HG03060 (cell line): Measurements from ENCODE around the gene GNAI3.

Experiments used
- ATAC-seq: cut with Tn5 transposase; IDR thresholded peaks from one replicate; pipeline ENCODE4 v1.9.1; 2021; ENCODE audit warnings: low read depth, moderate number of reproducible peaks; ENCODE audit not compliant: unreplicated experiment

Gene GNAI3

GRCh38 chr1:109621379-109622136 lies 73.1 kb downstream of the GNAI3 start:
- ATAC-seq: no peak

DNA sequence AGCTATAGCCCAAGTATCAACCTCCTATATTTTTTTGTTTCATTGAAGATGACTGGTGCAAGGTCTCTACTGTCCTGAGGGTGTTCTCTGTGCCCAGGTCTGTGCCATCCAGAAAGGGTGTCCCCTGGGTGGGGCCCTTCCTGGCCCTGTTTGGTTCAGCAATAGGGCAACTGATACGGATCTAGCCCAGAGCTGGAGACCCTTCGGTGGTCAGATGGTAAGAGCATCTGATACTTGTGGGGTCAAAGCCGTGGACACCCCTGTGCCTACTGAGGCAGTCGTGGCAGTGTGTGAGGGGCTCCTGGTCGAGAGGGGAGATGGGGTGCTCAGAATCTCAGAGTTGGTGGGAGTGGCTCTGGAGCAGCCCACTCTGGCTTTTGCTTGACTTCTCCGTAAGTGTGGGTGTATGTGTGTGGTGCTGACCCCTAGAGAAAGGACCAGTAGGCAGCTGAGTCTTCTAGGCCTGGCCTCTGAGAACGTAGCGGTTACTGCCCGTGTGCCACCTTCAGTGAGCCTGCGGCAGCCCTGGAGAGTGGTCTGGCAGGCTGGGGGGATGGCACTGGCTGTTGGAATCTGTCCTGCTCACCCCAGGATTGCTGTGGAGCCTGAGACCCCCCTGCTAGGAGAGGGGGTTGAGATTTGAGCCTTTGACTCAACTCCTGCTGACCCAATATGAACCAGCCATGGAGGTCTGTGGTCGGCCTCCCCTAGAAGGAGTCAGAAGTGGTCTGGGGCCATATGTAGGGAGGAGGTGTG lies 73.9 kb downstream of the GNAI3 start:
- no peak for ATAC-seq

- no peak for ATAC-seq
These were observed 74.5 kb downstream of the GNAI3 start for GRCh38 chr1:109622895-109623294.

DNA sequence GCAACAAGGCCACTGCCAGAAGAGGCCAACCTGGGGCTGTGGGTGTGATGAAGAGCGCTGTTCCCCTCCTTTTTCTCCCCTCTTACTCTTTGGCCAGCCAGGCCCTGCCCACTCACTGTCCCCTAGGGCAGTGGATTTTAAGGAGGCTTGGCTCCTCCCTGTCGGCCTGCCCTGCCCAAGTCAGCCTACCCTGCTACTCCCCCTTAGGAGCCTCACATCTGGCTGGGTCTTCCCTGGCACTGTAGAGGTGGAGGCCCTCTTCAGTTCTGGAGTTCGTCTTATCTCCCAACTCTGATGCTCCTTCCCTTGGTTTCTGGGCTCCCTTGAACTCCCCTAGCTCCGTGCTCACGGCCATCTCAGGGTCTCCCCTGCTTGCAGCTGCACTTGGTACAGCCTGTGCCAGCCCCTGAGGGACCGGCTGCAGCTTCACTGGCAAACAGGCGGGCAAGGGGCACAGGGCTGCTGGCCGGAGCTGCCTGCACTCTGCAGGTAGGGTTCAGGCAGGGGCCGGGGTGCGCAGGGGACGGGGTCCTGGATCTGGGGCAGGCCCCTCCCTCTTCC lies 75.3 kb downstream of the GNAI3 start:
- ATAC-seq: no peak

DNA sequence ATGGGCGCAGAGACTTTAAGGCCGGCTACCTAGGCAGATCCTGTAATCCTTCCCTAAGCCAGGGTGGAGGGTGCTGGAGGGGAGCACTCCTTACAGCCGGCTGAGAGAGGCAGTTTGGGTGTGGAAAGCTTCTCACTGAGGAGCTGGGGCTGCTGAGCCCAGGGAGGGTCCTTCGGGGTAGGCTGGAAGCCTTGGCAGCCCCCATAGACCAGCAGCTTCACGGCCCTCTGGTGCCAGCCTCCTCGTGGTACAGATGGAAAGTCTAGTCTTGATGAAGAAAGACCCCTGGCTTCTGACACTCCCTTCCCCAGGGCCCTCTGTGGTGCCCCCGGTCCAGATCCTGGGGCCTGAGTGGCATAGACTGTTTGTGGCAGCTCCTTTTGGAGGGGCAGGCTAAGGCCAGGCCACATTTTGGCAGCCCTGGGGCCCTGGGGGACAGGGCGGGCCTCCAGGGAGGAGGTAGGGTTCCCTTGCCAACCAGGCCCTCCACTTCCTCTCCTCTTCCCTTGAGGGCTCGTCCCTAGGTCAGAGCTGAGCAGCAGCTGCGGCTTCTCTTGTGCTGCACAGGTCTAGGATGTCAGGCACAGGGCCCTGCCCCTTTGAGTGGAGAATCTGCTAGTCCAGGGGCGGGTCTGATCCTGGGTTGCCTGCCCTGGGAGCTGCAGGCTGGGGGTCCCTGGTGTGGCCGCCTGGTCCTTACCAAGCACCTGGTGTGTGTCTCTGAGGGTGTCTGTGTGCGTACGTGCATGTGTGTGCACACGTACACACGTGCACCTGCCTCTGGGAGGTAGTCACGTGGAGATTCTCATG lies 76.0 kb downstream of the GNAI3 start:
- no peak for ATAC-seq

- ATAC-seq: no peak
These were observed 76.8 kb downstream of the GNAI3 start for GRCh38 chr1:109625176-109625575.

DNA sequence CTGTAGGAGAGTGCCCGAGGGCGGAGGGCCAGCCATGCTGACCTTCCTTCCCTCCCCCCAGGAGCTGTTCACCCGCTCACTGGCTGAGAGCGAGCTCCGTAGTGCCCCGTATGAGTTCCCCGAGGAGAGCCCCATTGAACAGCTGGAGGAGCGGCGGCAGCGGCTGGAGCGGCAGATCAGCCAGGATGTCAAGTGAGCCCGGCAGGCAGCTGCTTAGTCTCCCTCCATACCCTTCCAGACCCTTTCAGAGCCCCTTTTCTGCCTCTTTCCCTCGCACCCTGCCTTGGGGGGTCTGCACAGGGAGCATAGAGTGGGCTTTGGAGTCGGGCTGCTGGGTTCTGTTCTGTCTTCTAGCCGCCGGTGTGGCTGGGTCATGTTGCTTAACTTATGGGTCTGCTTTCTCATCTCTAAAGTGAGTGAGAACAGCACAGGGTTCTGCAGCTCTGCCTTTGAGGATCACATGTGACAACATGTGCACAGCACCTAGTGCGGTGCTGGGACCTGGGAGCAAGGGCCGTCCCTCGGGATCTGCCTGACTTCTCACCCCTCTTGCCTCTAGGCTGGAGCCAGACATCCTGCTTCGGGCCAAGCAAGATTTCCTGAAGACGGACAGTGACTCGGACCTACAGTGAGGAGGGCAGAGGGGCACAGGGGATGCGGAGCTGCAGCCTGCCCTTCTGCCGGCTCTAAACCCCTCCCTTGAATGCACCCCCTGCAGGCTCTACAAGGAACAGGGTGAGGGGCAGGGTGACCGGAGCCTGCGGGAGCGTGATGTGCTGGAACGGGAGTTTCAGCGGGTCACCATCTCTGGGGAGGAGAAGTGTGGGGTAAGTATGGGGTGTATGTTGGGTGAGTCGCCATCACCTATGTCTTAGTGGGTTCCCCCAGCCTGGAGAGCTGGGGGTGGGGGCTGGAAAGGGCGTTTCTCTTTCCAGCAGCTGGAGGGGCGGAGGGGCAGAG lies 77.5 kb downstream of the GNAI3 start:
- ATAC-seq: no peak

- ATAC-seq: no peak
These were observed 78.4 kb downstream of the GNAI3 start for GRCh38 chr1:109626682-109627408.

- no peak for ATAC-seq
These were observed 79.4 kb downstream of the GNAI3 start for GRCh38 chr1:109627692-109628399.

GRCh38 chr1:109628540-109629321 lies 80.3 kb downstream of the GNAI3 start:
- no peak for ATAC-seq

DNA sequence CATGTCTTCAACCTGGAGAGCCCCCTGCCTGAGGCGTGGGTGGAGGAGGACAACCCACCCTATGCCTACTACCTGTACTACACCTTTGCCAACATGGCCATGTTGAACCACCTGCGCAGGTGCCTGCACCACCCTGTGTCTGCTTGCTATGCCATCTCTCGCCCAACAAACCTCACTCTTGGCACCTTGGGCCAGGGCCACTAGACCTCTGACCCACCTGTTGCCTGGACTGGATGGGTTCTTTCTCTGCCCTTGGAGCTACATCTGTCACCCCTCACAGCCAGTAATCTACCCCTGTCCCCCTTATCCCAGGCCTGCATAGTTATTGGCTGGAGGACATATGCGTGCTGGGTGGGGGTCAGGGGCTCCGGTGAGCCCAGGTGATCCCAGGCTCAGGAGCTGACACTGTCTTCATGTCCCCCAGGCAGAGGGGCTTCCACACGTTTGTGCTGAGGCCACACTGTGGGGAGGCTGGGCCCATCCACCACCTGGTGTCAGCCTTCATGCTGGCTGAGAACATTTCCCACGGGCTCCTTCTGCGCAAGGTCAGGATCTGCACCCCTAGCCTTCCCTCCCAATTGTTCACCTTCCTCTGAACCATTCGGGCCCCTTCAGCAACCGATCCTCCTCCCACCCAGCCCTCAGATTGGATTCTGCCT lies 81.1 kb downstream of the GNAI3 start:
- ATAC-seq: no peak

DNA sequence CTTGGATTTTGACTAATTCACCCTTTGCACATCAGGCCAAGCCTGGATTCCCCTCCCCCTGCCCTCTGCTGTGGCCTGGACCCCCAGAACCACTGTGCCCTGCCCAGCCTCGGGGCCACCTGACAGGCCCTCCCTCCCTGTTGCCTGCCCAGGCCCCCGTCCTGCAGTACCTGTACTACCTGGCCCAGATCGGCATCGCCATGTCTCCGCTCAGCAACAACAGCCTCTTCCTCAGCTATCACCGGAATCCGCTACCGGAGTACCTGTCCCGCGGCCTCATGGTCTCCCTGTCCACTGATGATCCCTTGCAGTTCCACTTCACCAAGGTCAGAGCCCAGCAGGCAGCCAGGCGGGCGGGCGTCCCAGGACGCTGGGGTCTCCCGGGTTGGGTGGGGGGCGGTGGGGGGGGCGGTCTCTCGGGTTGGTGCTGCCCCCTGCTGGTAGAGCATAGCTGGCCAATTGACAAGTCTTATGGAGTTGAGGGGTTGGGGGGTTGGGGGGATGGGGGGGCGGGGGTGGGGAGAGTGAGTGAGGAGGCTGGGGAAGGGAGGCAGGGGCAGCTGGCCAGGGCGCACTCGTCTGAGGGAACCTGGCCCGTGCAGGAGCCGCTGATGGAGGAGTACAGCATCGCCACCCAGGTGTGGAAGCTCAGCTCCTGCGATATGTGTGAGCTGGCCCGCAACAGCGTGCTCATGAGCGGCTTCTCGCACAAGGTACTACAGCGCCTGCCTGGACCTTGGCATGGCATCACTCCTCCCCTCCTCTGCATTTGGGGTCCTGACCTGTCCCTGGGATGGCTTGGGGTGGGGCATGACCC lies 81.9 kb downstream of the GNAI3 start:
- ATAC-seq: no peak

DNA sequence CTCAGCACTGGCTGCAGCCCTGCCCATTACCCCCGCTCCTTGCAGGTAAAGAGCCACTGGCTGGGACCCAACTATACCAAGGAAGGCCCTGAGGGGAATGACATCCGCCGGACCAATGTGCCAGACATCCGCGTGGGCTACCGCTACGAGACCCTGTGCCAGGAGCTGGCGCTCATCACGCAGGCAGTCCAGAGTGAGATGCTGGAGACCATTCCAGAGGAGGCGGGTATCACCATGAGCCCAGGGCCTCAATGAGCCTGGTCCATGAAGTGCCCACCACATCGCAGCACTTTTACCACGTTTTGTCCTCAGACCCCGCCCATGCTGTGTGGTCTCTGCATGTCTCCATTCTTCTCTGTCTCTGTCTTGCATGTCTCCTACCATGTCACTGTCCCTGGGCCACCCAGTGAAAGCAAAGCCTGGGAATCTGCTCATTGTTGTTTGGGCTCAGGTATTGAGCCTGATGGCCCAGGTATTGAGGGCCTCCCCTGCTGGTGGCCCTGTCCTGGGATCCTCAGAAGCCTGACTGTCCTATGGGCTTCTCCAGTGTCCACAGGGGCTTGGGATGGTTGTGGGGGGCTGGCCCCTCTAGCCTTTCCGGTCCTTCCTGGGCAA lies 82.6 kb downstream of the GNAI3 start:
- no peak for ATAC-seq

DNA sequence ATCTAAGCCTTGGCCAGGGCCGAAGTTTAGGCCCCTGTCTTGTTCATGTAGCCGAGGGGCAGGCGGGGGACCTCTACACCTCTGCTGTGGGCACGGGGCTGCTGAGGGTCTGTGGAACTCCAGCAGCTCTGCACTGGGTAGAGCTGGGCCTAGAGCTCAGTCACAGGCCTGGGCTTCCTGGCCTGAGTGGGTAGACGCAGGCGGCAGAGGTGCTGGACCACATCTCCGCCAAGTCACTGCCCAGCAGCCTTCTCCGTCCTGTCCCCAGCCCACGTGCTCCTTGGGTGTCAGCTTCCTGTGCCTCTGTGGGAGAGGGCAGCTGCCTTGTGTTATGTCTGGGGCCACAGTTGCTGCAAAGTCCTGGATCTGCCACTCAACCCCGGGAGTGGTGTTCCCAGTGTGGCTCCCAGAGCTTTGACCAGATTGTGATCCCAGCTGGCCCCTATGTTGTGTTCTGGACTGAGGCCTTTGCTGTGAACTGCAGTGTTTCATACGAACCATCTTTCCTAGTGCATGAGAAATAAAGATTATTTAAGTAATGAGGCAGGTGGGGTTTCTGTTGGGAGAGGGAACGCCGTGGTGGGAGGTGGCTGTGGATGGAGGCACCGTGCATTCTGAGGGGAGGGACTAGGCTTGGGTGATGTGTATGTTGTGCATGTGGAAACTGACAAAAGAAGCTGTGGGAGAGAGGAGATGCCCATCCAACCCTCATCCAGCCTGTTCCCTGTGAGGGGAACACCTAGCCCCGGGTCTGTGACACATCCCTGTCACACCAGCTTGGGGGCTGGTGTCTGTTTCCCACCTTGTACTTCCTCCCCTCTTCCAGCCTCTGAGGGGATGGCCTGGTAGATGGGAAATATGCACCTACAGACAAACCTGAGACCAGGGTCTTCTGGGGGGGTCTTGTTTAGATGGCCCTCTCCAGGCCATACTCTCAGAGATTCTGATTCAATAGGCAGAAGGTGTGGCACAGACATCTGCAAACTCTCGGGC lies 83.4 kb downstream of the GNAI3 start:
- no peak for ATAC-seq
